Germinal center (tissue), 1 donor: ENCODE measurements around the gene ADGRL3.

Experiments used
- DNase-seq: peaks from one replicate; pipeline ENCODE4 v3.0.0; 2012; ENCODE audit warnings: mixed read lengths, low spot score

ADGRL3 gene

DNA sequence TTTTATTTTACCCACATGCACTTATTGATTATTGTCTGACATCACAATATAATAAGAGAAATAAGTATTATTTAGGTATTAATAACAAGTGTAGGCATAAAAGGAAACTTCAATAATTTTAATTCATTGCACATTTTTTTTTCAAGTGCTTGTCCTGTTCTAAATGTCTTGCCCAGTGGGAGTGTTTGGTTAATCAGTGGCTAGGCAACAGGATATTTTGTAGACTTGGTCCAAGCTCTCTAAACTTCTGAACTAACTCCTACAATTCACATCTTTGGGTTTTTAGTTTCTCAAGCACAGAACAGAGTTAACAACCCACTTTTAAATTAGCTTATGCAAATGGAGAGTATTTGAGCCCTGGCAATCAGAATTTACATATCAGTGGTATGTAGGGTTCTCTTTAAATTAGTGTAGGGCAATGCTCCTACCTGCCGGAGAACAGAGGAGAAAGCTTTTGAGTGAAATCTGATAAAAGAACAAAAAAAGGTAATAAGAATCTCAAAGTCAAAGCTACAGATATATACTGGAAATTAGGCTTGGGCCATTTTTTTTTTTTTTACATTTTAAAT is 353.5 kb downstream of the ADGRL3 start:
- no peak for DNase-seq

DNA sequence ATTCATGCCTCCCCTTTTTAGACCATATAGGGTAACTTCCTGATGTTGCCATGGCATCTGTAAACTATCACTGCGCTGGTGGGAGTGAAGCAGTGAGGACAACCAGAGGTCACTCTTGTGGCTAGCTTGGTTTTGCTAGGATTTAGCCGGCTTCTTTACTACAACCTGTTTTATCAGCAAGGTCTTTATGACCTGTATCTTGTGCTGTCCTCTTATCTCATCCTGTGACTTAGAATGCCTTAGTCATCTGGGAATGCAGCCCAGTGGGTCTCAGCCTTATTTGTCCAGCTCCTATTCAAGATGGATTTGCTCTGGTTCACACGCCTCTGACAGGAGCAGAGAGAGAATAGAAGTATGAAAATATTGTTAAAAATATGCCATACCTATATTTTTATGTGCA is 355.7 kb downstream of the ADGRL3 start:
- DNase-seq, result no peak

DNA sequence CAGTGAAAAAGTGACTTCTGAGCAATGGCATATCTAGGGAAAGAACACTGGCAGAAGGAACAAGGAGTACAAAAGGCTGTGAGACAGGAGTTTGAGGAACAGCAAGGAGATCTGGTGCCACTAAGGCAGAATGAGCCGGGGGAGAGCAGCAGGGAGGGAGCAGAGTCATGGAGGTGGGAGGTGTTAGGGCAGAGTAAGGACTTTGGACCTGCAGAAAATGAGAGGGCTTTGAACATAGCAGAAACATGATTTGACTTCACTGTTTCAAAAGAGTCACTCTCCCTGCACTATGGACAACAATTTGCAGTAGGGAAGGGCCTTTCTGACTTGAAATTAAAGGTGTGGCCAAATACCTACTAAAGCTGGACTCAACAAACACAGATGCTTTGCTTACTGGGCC is 356.2 kb downstream of the ADGRL3 start:
- no peak for DNase-seq

DNA sequence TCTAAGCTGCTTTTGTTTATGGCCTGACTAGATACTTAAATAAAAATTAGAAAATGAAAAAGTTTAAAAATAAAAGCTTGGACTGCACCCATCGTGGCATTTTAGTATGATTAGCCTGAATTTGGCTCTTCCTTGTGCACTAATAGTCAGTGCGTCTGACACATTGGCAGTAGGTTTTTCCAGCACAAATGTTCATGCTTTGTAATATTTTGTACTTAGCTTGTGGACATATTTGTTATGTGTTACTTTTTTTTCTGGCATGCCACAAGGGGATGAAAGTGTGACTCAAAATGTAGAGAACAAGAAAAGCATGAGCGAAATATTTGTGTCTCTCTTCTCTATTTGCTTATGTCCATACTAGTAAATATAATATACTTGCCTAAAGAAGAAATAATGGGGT is 359.3 kb downstream of the ADGRL3 start:
- no peak for DNase-seq

DNA sequence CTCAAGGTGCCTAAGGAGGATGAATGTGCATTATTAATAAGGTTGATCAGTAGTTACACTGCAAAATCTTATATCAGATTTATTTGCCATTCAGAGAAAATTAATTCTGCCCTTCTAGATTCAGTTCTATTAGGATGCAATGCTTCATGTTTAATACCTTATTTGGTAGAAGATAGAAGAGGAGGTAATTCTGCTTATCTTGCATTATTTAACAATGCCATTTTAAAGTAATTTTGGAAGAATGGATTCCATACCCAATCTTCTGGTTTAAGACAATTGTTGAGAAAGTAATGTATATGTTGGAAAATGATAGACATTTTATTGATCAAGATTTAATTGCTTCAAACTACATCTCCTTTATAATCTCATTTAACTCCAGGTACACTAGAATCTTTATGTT is 360.9 kb downstream of the ADGRL3 start:
- no peak for DNase-seq

DNA sequence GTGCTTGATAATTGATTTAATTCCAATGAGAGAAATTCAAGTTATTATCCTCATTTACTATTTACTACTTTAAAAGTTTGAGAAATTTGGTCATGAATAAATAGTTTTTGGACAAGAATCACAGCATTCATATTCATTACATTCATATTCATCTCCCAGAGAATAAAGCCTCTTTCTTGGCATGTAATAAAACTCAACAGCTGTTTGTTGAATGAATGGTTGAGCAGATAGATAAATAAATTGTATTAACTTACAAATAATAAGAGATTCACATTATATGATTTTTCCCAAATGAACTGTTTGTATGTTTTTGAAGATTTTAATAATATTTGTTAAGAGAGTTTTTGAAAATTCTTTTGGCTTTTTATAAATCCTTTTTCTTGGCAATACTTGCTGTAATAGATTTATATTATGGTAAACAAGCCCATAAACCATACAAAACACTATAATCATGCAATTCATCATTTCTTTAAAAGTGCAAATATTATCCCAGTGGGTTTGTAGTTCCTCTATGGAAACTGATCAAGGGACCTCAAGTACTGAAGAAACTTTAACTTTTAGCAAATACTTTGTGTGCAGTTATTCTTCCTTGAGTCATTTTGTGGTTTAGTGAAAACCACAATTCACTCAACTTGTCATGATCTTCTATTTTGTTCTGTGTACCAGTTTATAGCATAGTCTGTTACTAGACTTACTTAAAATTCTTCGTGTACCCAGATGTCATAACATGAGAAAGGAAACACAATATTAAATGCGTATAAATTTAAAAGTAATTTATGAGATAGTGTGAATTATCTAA is 371.8 kb downstream of the ADGRL3 start:
- no peak for DNase-seq

DNA sequence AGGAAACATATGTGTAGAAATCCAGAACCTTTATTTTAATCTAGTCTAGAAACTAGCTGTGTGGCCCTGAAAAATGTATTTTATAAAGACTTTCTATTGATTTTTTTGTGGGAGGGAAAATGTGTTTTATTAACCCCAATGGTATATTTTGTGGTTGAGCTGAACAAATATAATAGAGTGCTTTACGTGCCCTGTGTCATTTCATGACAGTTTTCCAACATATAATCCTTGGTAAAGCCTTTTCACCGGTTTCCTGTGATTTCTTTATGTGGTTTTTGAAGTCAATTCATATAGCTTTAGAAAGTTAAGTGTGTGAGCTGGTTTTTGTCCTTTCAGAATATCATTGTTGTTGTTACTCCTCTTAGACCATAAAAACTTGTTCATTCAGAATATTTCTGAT is 375.7 kb downstream of the ADGRL3 start:
- DNase-seq, result no peak

DNA sequence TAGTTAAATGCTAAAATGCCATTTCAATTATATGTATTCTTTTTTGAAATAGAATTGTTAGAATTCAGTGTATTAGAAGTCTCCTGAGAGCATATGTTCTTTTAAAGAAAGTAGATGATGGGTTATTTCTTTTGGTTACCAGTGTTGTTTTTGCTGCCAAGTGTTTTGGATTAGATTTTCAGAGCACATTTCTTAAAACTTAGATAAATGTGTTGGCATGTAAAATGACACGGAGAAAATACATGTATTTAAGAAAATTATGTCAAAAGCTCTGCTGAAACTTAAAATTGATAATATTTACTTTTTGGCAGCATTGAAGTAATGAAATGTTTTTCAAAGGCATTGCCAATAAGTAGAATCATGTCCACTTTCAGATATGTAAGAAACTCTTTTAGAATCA is 379.7 kb downstream of the ADGRL3 start:
- no peak for DNase-seq

DNA sequence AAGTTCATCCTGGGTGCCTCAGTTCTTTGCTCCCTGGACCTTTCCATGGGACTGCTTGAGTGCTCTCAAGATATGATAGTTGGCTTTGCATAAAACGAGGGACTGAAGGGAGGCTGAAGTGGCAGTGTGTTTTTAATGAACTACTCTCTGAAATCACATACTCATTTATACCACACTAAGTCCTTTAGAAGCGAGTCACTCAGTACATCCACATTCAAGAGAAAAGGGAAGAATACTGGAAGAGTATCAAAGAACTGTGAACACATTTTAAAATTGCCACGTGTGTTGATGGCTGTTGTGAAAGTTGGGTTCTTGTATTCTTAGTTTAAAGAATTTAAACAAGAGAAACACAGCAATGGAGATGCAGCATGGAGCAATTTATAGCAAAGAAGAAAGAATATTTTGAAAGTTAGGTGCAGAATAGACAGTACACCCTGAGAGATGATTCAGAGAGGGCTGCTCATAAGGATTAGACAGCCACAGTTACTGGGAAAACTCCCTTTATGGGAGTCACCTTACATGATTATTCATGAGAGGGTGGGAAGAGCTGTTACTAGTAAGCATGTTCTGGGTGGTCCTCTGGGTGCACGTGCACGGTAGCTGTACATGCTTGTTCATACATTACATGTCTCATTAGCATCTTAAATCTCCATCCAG is 380.7 kb downstream of the ADGRL3 start:
- no peak for DNase-seq

DNA sequence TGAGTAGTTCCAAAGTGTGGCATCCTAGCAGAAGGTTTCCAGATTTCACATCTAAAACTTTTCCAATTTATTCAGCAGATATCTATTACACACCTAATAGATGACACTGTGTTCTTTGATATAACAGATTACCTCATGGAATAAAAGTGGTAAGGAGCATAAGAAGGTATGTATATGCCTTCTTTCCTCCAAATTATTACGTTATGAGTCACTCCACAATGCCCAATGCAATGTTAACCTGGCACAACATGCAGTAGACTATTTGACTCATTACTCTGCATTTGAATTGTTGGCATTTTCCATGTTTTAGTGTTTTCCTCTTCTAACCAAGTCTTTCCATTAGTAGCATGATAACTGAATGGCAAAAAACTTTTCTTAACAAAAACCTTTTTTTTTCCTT is 383.6 kb downstream of the ADGRL3 start:
- no peak for DNase-seq

DNA sequence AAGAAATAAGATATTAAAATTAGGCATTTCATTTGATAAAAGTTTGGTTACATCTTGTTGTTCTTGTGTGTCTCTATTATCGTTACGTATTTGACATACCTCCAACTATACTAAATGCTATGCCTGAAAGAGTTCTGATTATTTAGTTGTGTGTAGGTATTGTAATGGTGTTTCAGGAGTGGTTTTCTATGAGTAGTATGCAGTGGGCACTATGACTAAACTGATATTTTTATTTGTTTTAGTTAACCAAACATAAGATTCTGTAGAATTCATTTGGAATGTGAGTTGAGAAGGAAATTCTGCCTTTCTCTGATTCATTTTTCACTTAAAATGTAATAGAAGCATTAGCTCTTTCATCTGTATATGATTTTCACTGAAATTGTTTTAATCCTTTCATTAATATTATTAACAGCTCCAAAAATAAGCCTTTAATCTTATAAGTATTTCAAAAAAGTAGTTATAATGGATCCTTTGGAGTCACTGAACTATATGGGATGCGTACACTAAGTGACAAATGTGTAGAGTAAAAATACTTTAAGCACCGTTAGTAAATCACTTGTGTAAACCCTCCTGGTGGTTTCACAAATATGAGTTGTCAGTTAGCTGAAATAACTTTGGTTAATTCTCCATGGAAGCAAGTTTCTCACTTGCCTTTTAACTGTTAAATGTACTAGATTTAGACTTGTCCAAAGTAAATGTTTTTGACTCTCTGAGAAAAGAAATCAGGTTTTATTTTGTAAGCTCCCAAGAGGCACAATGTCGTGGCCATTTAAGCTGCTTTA is 388.7 kb downstream of the ADGRL3 start:
- DNase-seq, result no peak

DNA sequence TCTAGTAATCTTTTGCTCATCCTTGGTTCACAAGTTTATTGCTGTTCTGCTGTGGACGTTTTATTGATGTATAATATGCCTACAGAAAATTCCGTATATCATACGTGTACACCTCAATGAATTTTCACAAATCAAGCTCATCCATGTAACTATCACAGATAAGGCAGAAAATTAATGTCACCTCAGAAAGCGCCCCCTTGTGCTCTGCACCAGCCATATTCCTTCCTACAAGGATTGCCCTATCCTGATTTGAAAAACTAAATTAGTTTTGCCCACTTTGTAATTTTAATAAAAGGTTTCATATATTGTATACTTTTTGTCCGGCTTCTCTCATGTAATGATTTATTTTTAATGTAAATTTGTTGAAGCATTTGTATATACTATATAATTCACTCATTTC is 390.8 kb downstream of the ADGRL3 start:
- DNase-seq, result no peak

DNA sequence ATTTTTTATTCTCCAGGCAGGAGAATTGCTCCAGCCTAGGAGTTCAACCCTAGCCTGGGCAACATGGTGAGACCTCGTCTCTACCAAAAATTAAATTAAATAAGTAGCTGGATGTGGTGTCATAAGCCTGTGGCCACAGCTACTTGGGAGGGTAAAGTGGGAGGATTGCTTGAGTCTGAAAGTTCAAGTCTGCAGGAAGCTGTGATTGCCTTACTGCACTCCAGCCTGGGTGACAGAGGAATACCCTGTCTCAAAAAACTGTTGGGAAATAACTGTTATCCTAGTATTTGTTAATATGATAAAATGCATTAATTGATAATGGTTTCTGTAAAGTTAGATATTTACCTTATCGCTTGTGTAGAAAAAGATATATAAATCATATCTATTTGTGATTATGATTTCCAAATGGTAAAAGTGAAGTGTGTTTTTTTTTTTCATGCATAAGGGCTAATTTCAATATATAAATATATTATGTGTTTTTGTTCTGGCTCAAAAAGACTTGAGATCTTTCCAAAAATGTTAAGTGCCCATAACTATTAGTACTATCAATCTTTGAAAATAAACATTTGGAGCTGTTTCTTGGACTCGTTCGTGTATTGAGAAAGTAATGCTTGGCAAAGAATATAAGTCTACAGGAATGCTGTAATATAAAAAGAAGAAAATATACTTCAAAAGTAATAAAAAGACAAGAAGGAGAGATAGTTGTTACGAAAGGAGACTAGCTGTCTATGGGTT is 396.6 kb downstream of the ADGRL3 start:
- no peak for DNase-seq

DNA sequence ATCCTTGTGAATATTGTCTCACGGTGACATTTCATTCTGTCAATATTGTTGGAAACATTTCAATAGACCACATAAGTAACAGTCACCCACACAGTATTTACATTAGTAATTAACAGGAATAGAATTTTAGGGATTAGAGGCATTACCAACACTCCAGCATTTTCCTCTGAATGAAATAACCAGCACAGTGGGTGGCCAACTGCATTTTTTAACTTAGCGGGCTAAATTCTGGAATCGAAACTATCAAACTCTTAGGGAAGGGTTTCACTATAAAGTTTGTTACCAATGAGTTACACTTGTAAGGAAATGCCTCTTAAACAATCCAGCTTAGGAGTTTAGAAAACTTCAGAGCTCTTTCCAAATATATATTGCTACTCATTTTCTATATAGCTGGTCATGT is 403.0 kb downstream of the ADGRL3 start:
- no peak for DNase-seq

DNA sequence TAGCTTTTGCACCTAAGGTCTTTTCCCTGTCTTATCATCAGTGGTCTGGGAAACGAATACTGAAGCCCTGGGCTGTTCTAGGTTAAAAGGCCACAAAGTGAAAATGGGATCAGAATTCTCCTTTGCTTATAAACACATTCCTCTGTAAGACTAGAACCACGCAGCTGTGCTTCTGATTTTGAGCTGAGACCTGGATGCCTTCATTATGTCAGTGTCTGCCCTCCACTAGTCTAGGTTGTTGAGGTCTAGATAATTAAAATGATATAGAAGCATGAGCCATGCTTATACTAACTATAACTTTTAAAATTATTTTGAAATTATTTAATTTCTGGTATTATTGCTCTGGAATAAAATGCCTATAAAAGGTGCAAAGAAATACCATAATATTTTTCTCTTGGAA is 403.9 kb downstream of the ADGRL3 start:
- DNase-seq, result no peak

DNA sequence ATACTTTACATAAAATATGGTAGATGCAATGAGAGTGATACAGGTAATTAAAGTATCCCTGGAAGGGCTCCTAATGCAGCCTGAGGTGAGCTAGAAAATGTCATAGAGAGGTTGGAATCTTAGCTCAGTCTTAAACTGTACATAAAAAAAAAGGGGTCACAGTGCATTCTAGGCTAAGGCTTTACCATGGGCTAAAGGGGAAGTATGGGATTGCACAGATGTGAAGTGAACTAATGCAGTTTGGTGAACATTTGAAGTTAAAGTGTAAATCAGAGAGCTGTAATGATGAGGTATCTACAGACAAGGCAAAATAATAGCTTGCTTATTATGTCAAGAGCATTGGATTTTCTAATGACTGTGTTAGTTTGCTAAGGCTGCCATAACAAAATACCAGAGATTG is 405.9 kb downstream of the ADGRL3 start:
- no peak for DNase-seq

DNA sequence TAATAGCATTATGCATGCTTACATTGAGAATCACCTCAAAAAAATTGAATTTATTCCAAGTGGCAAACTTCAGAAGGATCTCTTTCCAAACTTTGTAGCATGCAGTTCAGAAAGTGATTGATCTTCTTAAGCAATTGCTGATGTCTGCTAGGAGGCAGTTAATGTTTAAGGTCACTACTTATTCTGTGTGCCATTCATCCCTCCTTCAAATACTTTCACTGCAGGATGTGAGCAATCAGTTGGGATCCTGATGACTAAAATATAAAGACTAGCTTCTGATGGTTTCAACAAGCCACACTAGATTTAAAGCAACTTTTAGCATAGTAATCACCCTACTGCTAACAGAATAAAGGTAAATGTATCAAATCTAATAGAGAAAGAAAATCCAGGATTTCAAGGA is 414.1 kb downstream of the ADGRL3 start:
- DNase-seq, result no peak

DNA sequence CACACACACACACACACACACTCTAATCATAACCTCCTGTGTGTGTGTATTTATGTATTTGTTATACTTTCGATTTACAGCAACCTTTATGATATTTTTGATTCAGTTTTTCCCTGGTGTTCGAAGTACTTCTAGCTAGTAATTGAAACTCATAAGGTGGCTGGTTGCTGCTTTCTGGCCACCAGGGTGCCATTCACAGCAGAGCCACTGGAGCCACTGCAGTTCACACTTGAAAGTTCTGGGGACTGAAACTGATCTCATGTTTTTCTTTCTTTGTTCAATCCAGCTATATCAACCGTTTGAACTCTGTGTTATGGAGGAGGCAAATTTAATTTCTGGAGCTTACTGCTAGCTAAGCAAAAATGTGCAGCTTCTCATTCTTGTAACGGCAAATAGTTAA is 419.4 kb downstream of the ADGRL3 start:
- no peak for DNase-seq

DNA sequence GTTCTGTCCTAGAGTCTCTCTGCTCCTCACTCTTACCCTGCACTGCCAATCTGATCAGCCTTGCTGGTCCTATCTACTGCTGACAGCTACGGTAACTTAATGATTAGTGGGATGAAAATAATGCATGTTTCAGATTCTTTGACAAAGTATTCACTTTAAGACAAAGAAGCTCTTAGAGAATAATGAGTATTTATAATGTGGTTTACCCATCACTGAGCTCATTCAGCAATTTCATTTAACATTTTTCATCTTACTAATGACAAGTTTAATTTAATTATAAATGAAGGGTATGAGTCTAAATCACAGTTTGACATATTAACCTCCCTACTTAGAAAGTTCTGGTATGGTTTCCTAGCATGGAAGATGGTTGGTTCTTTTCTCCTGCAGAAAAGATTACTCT is 428.2 kb downstream of the ADGRL3 start:
- no peak for DNase-seq

DNA sequence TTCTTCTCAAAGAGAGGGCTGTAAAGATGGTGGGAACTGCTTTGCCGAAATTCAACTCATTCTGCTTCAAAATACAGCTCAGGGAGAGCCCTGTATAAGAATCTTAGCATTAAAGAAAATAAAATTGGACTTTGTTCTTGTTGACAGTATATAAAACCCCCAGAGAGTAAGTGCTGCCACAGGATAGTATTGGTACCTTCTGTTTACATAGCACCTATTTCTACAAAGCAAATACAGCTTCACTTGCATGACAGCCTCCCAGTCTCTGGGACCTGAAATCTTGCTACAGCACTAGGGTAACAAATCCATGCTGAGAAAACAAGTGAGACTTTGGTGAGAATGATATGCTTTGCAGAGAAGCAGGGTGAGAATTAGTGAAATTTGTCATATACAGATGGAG is 428.6 kb downstream of the ADGRL3 start:
- DNase-seq, result no peak

DNA sequence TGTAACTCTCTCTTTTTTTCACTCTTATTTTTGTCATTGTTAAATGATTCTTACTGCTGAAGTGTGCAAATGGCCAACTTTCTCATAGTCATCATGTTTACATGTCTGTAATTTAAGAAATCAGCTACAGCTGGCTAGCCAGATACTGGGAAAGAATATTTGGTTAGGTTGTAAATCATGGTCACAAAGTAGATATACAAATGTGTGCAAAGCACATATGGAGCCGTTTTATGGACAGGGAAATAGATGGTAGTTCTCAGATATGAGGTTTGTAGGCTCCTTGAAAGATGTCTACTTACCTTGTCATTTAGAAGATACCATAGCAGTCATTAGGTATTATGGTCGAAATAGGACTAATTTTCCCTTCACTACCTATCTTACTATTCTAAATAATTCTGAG is 430.4 kb downstream of the ADGRL3 start:
- DNase-seq, result no peak

DNA sequence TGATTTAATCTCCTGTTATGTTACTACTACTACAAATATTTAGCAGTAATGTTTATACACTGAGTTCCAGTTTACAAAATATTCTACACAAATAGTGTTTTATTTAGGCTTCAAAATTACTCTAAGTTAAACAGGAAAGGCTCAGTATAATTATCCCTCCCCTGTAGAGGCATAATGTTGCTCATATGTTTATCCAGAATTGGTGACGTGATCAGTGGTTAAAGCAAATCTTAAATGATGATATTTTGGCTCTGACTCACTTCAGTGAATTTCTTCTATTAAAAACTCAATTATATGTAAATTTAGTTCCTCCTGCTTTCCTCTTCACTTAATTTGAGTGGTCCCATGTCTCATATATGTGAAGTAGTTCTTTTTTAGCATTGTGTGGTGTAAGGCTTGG is 438.5 kb downstream of the ADGRL3 start:
- no peak for DNase-seq
